Measurements from ENCODE around the gene ADPRS.

Gene ADPRS

GRCh38 chr1:36142121-36142520 lies 53.4 kb downstream of the ADPRS start:
- no peak overlapping the region for H3K4me3 ChIP-seq (ENCODE audit: low read length)
- DNase-seq (ENCODE audit: low read depth): no peak
- TF ChIP-seq, protein P1, sequence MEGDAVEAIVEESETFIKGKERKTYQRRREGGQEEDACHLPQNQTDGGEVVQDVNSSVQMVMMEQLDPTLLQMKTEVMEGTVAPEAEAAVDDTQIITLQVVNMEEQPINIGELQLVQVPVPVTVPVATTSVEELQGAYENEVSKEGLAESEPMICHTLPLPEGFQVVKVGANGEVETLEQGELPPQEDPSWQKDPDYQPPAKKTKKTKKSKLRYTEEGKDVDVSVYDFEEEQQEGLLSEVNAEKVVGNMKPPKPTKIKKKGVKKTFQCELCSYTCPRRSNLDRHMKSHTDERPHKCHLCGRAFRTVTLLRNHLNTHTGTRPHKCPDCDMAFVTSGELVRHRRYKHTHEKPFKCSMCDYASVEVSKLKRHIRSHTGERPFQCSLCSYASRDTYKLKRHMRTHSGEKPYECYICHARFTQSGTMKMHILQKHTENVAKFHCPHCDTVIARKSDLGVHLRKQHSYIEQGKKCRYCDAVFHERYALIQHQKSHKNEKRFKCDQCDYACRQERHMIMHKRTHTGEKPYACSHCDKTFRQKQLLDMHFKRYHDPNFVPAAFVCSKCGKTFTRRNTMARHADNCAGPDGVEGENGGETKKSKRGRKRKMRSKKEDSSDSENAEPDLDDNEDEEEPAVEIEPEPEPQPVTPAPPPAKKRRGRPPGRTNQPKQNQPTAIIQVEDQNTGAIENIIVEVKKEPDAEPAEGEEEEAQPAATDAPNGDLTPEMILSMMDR (conservative IDR thresholded peaks at IDR 0.05; ENCODE audit: low read depth, low read length): no peak

DNA sequence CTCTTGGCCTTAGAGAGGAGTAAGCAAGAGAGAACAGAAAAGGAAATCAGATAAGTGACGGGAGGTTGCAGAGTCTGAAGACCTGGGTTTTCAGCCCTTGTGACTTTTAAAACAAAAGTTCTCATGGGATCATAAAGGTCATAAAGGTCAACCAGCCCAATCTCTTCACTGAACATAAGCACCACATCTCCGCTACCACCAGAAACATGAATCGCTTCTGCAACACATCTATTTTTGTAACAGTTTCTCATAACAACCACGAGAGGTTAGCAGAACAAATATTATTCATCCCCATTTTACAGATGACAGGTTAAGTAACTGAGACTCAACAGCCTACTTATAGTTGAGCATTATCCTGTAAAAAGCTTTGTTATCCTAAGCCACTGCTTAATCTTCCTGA lies 54.7 kb downstream of the ADPRS start:
- TF ChIP-seq, protein P1 (conservative IDR thresholded peaks at IDR 0.05; ENCODE audit: low read depth, low read length): no peak
- DNase-seq (ENCODE audit: low read depth): no peak
- no peak overlapping the region for H3K4me3 ChIP-seq (ENCODE audit: low read length)
